Epithelial cell of esophagus (primary cell): ENCODE measurements around the gene ADCYAP1R1.

Source experiments
- DNase-seq: peaks from one replicate; pipeline ENCODE4 v3.0.0; 2010; ENCODE audit warnings: low read depth
- H3K4me3 ChIP-seq: 2 replicates; pipeline ENCODE4 v1.5.1; 2011; ENCODE audit warnings: mild to moderate bottlenecking, low read length, control low read depth
- CTCF ChIP-seq: IDR thresholded peaks from 2 replicates; pipeline ENCODE4 v1.5.1; 2011; ENCODE audit warnings: low read depth, mild to moderate bottlenecking, low read length, control low read depth, inconsistent platforms; ENCODE audit not compliant: insufficient read depth; ENCODE audit errors: missing control alignments

ADCYAP1R1 gene

GRCh38 chr7:31023877-31024276 is 28.2 kb upstream of the ADCYAP1R1 start:
- TF ChIP-seq CTCF = no peak
- DNase-seq = no peak
- no peak overlapping the region for H3K4me3 ChIP-seq

GRCh38 chr7:31027161-31027965 is 24.7 kb upstream of the ADCYAP1R1 start:
- no peak overlapping the region for H3K4me3 ChIP-seq
- DNase-seq = no peak
- no peak for TF ChIP-seq CTCF

- TF ChIP-seq CTCF = no peak
- H3K4me3 ChIP-seq = no peak overlapping the region
- DNase-seq = no peak
Measured at GRCh38 chr7:31028006-31028405, 24.1 kb upstream of the ADCYAP1R1 start.

- H3K4me3 ChIP-seq = no peak overlapping the region
- DNase-seq = no peak
- TF ChIP-seq CTCF = no peak
Measured at GRCh38 chr7:31028417-31028992, 23.6 kb upstream of the ADCYAP1R1 start.

GRCh38 chr7:31029251-31030042 is 22.7 kb upstream of the ADCYAP1R1 start:
- no peak overlapping the region for H3K4me3 ChIP-seq
- no peak for TF ChIP-seq CTCF
- DNase-seq = no peak

GRCh38 chr7:31033674-31034300 is 18.3 kb upstream of the ADCYAP1R1 start:
- TF ChIP-seq CTCF = no peak
- no peak for DNase-seq
- no peak overlapping the region for H3K4me3 ChIP-seq
